Renal pelvis (tissue), 4 donors: ENCODE measurements around the gene BRMS1. TPM values are rescaled to one million over a fixed set of nuclear protein-coding genes. Genes with fewer than 3 reads are reported as not detected.

ENCODE experiments used
- DNase-seq: peaks from one replicate; pipeline ENCODE4 v3.0.0-alpha.2; 2013
- polyA plus RNA-seq, 3 donors: library from polyadenylated mRNA; unstranded; fragments of 120-200 nt; gene quantifications; one replicate each; pipeline ENCODE4 v1.2.1, GENCODE V29; 2013; ENCODE audit not compliant: insufficient read length in 3 of 3

Gene BRMS1
- polyA plus RNA-seq, 3 donors: 36.3 to 39.3 (median 38.6) TPM

GRCh38 chr11:66287889-66288670 lies 56.8 kb downstream of the BRMS1 start:
- DNase-seq: no peak

Other genes starting within 250 kb of the BRMS1 start
- 10 to 100 TPM; 26.8 to 29.7 (median 28.7) TPM for gene KLC2, start 87.4 kb downstream of the BRMS1 start, polyA plus RNA-seq
- 100 to 1,000 TPM; 129 to 152 (median 142) TPM for gene RAB1B, start 76.5 kb downstream of the BRMS1 start, polyA plus RNA-seq
- gene CNIH2, start 66.9 kb downstream of the BRMS1 start, polyA plus RNA-seq: 1 to 10 TPM; 4.3 to 4.4 (median 4.4) TPM
- 10 to 100 TPM; 57.3 to 65.9 (median 65.3) TPM for gene YIF1A, start 56.0 kb downstream of the BRMS1 start, polyA plus RNA-seq
- under 1 TPM in 1 of 3 donors, not detected in 2; 0.13 TPM for gene TMEM151A, start 53.2 kb downstream of the BRMS1 start, polyA plus RNA-seq
- 10 to 100 TPM; 54.2 to 97.9 (median 70.3) TPM for gene CD248, start 28.1 kb downstream of the BRMS1 start, polyA plus RNA-seq
- gene RIN1, start 8.7 kb downstream of the BRMS1 start, polyA plus RNA-seq: 1 to 10 TPM; 2.4 to 3.5 (median 3.0) TPM
- gene B4GAT1, start 2.5 kb upstream of the BRMS1 start, polyA plus RNA-seq: 10 to 100 TPM; 52.6 to 58.7 (median 56.2) TPM
- gene SLC29A2, start 26.7 kb upstream of the BRMS1 start, polyA plus RNA-seq: 10 to 100 TPM; 22.9 to 27.8 (median 26.7) TPM
- under 1 TPM; 0.10 to 0.35 (median 0.13) TPM for gene NPAS4, start 75.9 kb upstream of the BRMS1 start, polyA plus RNA-seq
- gene MRPL11, start 93.7 kb upstream of the BRMS1 start, polyA plus RNA-seq: 10 to 100 TPM; 65.9 to 89.6 (median 85.9) TPM
- 1 to 10 TPM; 5.9 to 7.0 (median 6.2) TPM for gene PELI3, start 121.8 kb upstream of the BRMS1 start, polyA plus RNA-seq
- gene DPP3, start 135.3 kb upstream of the BRMS1 start, polyA plus RNA-seq: 10 to 100 TPM; 26.2 to 29.4 (median 27.5) TPM
- gene BBS1, start 165.5 kb upstream of the BRMS1 start, polyA plus RNA-seq: 100 to 1,000 TPM in 1 of 3 donors, 10 to 100 TPM in 2; 69.6 to 103 (median 93.6) TPM
- gene ZDHHC24, start 200.9 kb upstream of the BRMS1 start, polyA plus RNA-seq: 10 to 100 TPM; 10.3 to 11.3 (median 10.4) TPM
- under 1 TPM; 0.32 to 0.67 (median 0.43) TPM for gene ACTN3, start 201.8 kb upstream of the BRMS1 start, polyA plus RNA-seq
- 100 to 1,000 TPM in 1 of 3 donors, 10 to 100 TPM in 2; 83.8 to 108 (median 93.4) TPM for gene CTSF, start 223.5 kb upstream of the BRMS1 start, polyA plus RNA-seq
- under 1 TPM; 0.31 to 0.37 (median 0.36) TPM for gene CCDC87, start 248.0 kb upstream of the BRMS1 start, polyA plus RNA-seq
- 10 to 100 TPM; 57.6 to 74.5 (median 69.1) TPM for gene CCS, start 248.1 kb upstream of the BRMS1 start, polyA plus RNA-seq